Fibroblast of lung (primary cell): ENCODE results near the gene TPPP3. TPM values are rescaled to one million over a fixed set of nuclear protein-coding genes. Genes with fewer than 3 reads are reported as not detected.
A peak's percentile ranks its signal among the peaks of the same experiment; 100 is the strongest.

Experiments used
- DNase-seq, 2 donors: peaks; one replicate each; pipeline versions ENCODE4 v3.0.0 to v3.0.0-alpha.2; 2010; ENCODE audit warnings: low read depth in 2 of 2
- H2AFZ ChIP-seq: 2 replicates; pipeline ENCODE4 v1.5.1; 2012; ENCODE audit warnings: low read length, control low read depth, inconsistent platforms
- H3K27ac ChIP-seq: 2 replicates; pipeline ENCODE4 v1.5.1; 2011; ENCODE audit warnings: low read length, control low read depth; ENCODE audit not compliant: insufficient read depth
- H3K27me3 ChIP-seq: 2 replicates; pipeline ENCODE4 v1.5.1; 2011; ENCODE audit warnings: mild to moderate bottlenecking, low read length; ENCODE audit not compliant: control insufficient read depth, insufficient read depth
- H3K36me3 ChIP-seq: 2 replicates; pipeline ENCODE4 v1.5.1; 2011; ENCODE audit warnings: low read length; ENCODE audit not compliant: control insufficient read depth, insufficient read depth
- H3K4me1 ChIP-seq: 2 replicates; pipeline ENCODE4 v1.5.1; 2011; ENCODE audit warnings: low read length; ENCODE audit not compliant: control insufficient read depth, insufficient read depth; ENCODE audit errors: extremely low read depth
- H3K4me2 ChIP-seq: 2 replicates; pipeline ENCODE4 v1.5.1; 2011; ENCODE audit warnings: low read length, control low read depth; ENCODE audit not compliant: insufficient read depth; ENCODE audit errors: extremely low read depth
- H3K4me3 ChIP-seq, 4 experiments: fragments of 200-600 bp in 1 of 4; sonication (generic) in 1 of 4; replicated peaks in 1 of 4; 2 replicates each; pipeline ENCODE4 v1.5.1; 2011 to 2016; ENCODE audit warnings: low read length in 4 of 4, low read depth in 3 of 4, mild to moderate bottlenecking in 3 of 4, control low read depth in 2 of 4, inconsistent platforms in 1 of 4, mixed read lengths in 1 of 4; ENCODE audit not compliant: insufficient read depth in 1 of 4; ENCODE audit errors: control extremely low read depth in 1 of 4
- H3K79me2 ChIP-seq: 2 replicates; pipeline ENCODE4 v1.5.1; 2012; ENCODE audit warnings: mild to moderate bottlenecking, low read length, inconsistent platforms; ENCODE audit not compliant: control insufficient read depth, insufficient read depth
- H3K9ac ChIP-seq: 2 replicates; pipeline ENCODE4 v1.5.1; 2011; ENCODE audit warnings: mild to moderate bottlenecking, low read length, control low read depth; ENCODE audit not compliant: insufficient read depth
- H3K9me3 ChIP-seq: 2 replicates; pipeline ENCODE4 v1.5.1; 2012; ENCODE audit warnings: low read depth, low read length; ENCODE audit not compliant: control insufficient read depth, insufficient read depth
- H4K20me1 ChIP-seq: 2 replicates; pipeline ENCODE4 v1.5.1; 2011; ENCODE audit warnings: low read length; ENCODE audit not compliant: control insufficient read depth, insufficient read depth; ENCODE audit errors: extremely low read depth
- EZH2 ChIP-seq: IDR thresholded peaks from 2 replicates; pipeline ENCODE4 v1.5.1; 2012; ENCODE audit warnings: low read length, control low read depth, mild to moderate bottlenecking; ENCODE audit errors: missing control alignments
- polyA plus RNA-seq, 2 donors: library from polyadenylated mRNA; depleted of rRNA in 1 of 2; stranded (reverse) in 1 of 2; unstranded in 1 of 2; fragments of >200 nt; gene quantifications; 2 replicates each; pipeline ENCODE4 v1.2.1, GENCODE V29; 2011 to 2012; ENCODE audit warnings: missing spikeins in 1 of 2
- total RNA-seq: library from RNA; depleted of rRNA; stranded (reverse); fragments of >200 nt; gene quantifications from 2 replicates; pipeline ENCODE4 v1.2.1, GENCODE V29; 2014
- TF ChIP-seq, protein P1 (sequence below), 2 donors: IDR thresholded peaks in 1 of 2; conservative IDR thresholded peaks in 1 of 2; 1 replicate in 1 of 2; 2 replicates in 1 of 2; pipeline ENCODE4 v1.5.1; 2011 to 2012; ENCODE audit warnings: low read length in 2 of 2, control low read depth in 1 of 2, inconsistent platforms in 1 of 2, low read depth in 1 of 2, mild to moderate bottlenecking in 1 of 2

Gene TPPP3
- total and polyA plus RNA-seq, 2 donors (not counting 1 experiment from before 2014, with no cell fraction given) = 2.9 to 3.8 TPM

DNA sequence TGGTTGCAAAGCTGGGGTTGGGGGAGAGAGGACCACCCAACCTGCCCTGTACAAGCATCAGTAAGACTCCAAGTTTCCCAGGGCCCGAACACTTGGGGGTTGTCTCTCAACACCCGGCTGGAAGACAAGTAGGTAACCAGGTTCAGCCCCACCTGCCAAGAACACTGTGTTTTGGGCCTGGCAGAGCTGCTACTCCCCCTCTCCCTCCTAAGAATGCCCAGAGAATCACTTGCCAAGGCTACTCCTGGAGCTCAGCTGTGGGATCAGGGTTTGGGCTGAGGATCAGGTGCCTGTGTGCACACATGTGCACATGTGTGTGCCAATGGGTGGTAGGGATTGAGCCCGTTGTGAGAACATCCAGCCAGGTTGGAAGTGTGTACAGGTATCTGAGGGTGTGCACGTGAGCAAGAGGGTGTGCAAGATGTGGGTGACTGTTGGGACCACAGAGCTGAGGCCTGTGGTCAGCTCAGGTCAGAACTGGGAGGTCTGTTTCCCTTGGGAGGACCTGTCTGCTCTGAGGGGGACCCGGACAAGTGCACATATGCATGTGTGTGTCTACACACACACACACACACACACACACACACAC is 39.9 kb upstream of the TPPP3 start:
- H3K36me3 ChIP-seq = peaks cover 5% of the 10 kb centered on the region
- no peak overlapping the region for H3K4me3 ChIP-seq
- H3K27me3 ChIP-seq = peaks cover 23% of the 10 kb centered on the region
- no peaks in the 10 kb centered on the region for H4K20me1 ChIP-seq
- no peaks in the 10 kb centered on the region for H3K79me2 ChIP-seq
- no peak overlapping the region for H3K27ac ChIP-seq
- H3K9me3 ChIP-seq = no peaks in the 10 kb centered on the region
- no peak overlapping the region for H3K4me2 ChIP-seq
- H3K4me1 ChIP-seq = peaks cover 5% of the 10 kb centered on the region
- no peak for TF ChIP-seq EZH2
- TF ChIP-seq, protein P1, sequence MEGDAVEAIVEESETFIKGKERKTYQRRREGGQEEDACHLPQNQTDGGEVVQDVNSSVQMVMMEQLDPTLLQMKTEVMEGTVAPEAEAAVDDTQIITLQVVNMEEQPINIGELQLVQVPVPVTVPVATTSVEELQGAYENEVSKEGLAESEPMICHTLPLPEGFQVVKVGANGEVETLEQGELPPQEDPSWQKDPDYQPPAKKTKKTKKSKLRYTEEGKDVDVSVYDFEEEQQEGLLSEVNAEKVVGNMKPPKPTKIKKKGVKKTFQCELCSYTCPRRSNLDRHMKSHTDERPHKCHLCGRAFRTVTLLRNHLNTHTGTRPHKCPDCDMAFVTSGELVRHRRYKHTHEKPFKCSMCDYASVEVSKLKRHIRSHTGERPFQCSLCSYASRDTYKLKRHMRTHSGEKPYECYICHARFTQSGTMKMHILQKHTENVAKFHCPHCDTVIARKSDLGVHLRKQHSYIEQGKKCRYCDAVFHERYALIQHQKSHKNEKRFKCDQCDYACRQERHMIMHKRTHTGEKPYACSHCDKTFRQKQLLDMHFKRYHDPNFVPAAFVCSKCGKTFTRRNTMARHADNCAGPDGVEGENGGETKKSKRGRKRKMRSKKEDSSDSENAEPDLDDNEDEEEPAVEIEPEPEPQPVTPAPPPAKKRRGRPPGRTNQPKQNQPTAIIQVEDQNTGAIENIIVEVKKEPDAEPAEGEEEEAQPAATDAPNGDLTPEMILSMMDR (conservative IDR thresholded peaks at IDR 0.05 in 1 of 2, IDR thresholded peaks at IDR 0.05 in 1 of 2; ENCODE audit: low read depth in 1 of 2, low read length in 2 of 2) = no peak
- H3K9ac ChIP-seq = no peak overlapping the region
- no peak overlapping the region for H2AFZ ChIP-seq
- no peak for DNase-seq

DNA sequence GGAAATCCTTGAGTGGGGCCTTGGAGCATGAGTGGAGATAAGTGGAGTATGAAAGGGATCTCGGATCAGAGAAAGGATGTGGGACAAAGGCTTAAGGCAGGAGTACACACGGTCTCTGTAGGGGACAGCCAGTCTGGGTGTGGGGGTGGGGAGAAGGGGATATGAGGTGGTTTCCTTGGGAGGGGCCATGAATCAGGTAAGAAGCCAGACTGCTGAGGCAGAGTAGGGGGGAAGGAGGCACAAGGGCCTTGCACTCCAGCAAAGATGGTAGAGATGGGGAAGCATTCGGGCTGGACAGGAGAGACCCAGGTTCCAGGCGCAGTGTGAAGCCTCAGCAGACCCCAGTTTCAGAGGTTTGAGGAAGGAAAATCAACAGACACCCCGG is 39.2 kb upstream of the TPPP3 start:
- Histone ChIP-seq H3K4me2 (no peak overlapping the region), H3K27me3 (peaks cover 23% of the 10 kb centered on the region), H3K9ac (no peak overlapping the region), H3K79me2 (no peaks in the 10 kb centered on the region), H3K27ac (no peak overlapping the region), H2AFZ (no peak overlapping the region), H3K4me3 (no peak overlapping the region), H4K20me1 (no peaks in the 10 kb centered on the region), H3K9me3 (no peaks in the 10 kb centered on the region), H3K4me1 (peaks cover 5% of the 10 kb centered on the region), H3K36me3 (no peaks in the 10 kb centered on the region)
- TF ChIP-seq, protein P1 (conservative IDR thresholded peaks at IDR 0.05 in 1 of 2, IDR thresholded peaks at IDR 0.05 in 1 of 2; ENCODE audit: low read depth in 1 of 2, low read length in 2 of 2) = no peak
- TF ChIP-seq EZH2 = no peak
- no peak for DNase-seq

DNA sequence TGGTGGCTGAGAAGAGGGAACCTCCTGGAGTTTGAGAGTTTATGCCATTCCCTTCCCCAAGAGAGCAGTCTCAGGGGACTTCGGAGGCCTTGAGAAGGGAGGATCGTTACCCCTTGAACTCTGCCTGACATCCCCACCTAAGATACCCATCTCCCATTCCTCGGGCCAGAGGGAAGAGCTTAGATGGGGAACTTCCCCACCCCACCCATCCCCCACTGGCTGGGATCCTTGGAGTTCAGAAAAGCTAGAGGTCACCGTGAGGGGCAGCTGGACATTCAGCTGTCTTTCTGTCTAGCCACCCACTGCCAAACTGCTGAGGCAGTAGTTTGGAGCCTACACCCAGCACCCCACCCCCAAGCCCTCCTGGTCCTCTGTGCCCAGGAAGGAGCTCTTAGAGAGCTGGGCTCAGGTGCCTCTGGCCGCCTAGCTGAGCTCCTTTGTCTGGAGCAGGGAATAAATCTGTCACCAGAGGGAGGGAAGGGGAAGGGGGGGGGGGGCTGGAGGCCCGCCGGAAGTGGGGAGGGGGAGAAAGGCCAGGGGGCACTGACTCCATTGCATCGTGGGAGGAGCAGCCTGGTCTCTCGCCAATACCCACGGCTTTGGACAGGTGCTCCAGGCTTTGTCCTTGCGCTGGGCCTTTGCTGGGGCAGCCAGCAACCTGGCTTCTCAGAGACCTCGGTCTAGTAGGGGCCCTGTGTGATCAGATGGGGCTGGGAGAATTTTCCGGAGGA is 38.6 kb upstream of the TPPP3 start:
- H2AFZ ChIP-seq = no peak overlapping the region
- H3K9ac ChIP-seq = no peak overlapping the region
- peak overlapping the region in 3 of 4 experiments; percentile 31 to 42 (median 34) for H3K4me3 ChIP-seq
- peak overlapping the region; percentile 68 for H3K4me2 ChIP-seq
- H3K27ac ChIP-seq = no peak overlapping the region
- no peaks in the 10 kb centered on the region for H3K36me3 ChIP-seq
- no peak for DNase-seq
- H3K27me3 ChIP-seq = peaks cover 23% of the 10 kb centered on the region
- TF ChIP-seq, protein P1 (conservative IDR thresholded peaks at IDR 0.05 in 1 of 2, IDR thresholded peaks at IDR 0.05 in 1 of 2; ENCODE audit: low read depth in 1 of 2, low read length in 2 of 2) = no peak
- no peak for TF ChIP-seq EZH2
- no peaks in the 10 kb centered on the region for H3K9me3 ChIP-seq
- H3K4me1 ChIP-seq = peaks cover 5% of the 10 kb centered on the region
- no peaks in the 10 kb centered on the region for H3K79me2 ChIP-seq
- H4K20me1 ChIP-seq = no peaks in the 10 kb centered on the region
